GM18909 (cell line): ENCODE results near the gene NUFIP2.
"Not testable (repeated sequence)": the region's sequence is repeated elsewhere in the genome, so short reads cannot be mapped to it uniquely, and the experiment has no call there.

Source experiments
- ATAC-seq: cut with Tn5 transposase; IDR thresholded peaks from one replicate; pipeline ENCODE4 v1.9.1; 2021; ENCODE audit warnings: mild to moderate bottlenecking; ENCODE audit not compliant: unreplicated experiment, poor library complexity

NUFIP2 gene

GRCh38 chr17:29293890-29294579 lies at the start of gene NUFIP2:
Gene NUFIP2 (minus strand): TSS chr17:29294148. CDS start chr17:29294059, 89 bp downstream.
- ATAC-seq = peak; percentile 81

- ATAC-seq = no peak
Measured at GRCh38 chr17:29342158-29342765, 48.3 kb upstream of the NUFIP2 start.

GRCh38 chr17:29341726-29342125 lies 47.8 kb upstream of the NUFIP2 start:
- no peak for ATAC-seq

GRCh38 chr17:29339016-29339415 lies 45.1 kb upstream of the NUFIP2 start:
- ATAC-seq = not testable (repeated sequence)

- no peak for ATAC-seq
Measured at GRCh38 chr17:29331708-29332085, 37.7 kb upstream of the NUFIP2 start.

GRCh38 chr17:29331075-29331707 lies 37.2 kb upstream of the NUFIP2 start:
- ATAC-seq = no peak

GRCh38 chr17:29327412-29327811 lies 33.5 kb upstream of the NUFIP2 start:
- ATAC-seq = no peak

- no peak for ATAC-seq
Measured at GRCh38 chr17:29326023-29326813, 32.3 kb upstream of the NUFIP2 start.

- no peak for ATAC-seq
Measured at GRCh38 chr17:29322363-29322762, 28.4 kb upstream of the NUFIP2 start.

- ATAC-seq = no peak
Measured at GRCh38 chr17:29303386-29303785, 9.4 kb upstream of the NUFIP2 start.

GRCh38 chr17:29299031-29299430 lies 5.1 kb upstream of the NUFIP2 start:
- no peak for ATAC-seq

- no peak for ATAC-seq
Measured at GRCh38 chr17:29295420-29295819, 1.5 kb upstream of the NUFIP2 start.

- ATAC-seq = no peak
Measured at GRCh38 chr17:29294580-29294900, 592 bp upstream of the NUFIP2 start.

- ATAC-seq = peak; percentile 28
Measured at GRCh38 chr17:29292992-29293889, 707 bp downstream of the NUFIP2 start.

GRCh38 chr17:29292071-29292991 lies 1.6 kb downstream of the NUFIP2 start:
- peak; percentile 11 for ATAC-seq

GRCh38 chr17:29291163-29291752 lies 2.7 kb downstream of the NUFIP2 start:
- no peak for ATAC-seq

- no peak for ATAC-seq
Measured at GRCh38 chr17:29289852-29290251, 4.1 kb downstream of the NUFIP2 start.

GRCh38 chr17:29283961-29284360 lies 10.0 kb downstream of the NUFIP2 start:
- no peak for ATAC-seq

GRCh38 chr17:29283496-29283895 lies 10.5 kb downstream of the NUFIP2 start:
- ATAC-seq = no peak
